ENCODE results near the gene TP53RK. TPM values are rescaled to one million over a fixed set of nuclear protein-coding genes. Genes with fewer than 3 reads are reported as not detected.

TP53RK gene
- total and polyA plus RNA-seq, 2 of the 13 experiments (the other 11 are each of a cell fraction or from before 2014, with no cell fraction given) = 12.9 to 25.5 TPM

GRCh38 chr20:46709055-46709458 lies 19.8 kb upstream of the TP53RK start:
- TSS peak; percentile 77 for BruUV-seq (replicated peaks)
- peak; percentile 58 for ATAC-seq
- in situ Hi-C loops (cut with HindIII; ENCODE audit: extremely low pct_ligation_motif_present, low pct_unique_long_range_greater_than_20kb) (no loop called here), intact Hi-C loops (cut with micrococcal nuclease; ENCODE audit: unreplicated experiment) (no loop called here)
- FAIRE-seq = no peak
- Histone ChIP-seq H3K36me3 (replicated peaks in 1 of 2; ENCODE audit: control insufficient read depth in 1 of 2, insufficient read depth in 2 of 2, low read length in 2 of 2) (no peaks in the 10 kb centered on the region; a peak in 1 of 5 replicates), H3K9me3 (ENCODE audit: low read length) (peaks cover 9% of the 10 kb centered on the region; the same call in 1 of the 2 replicates), H4K20me1 (ENCODE audit: insufficient read depth, low read length) (no peaks in the 10 kb centered on the region), H2AFZ (ENCODE audit: low read length) (peak overlapping the region; percentile 64), H3K79me2 (ENCODE audit: insufficient read depth, low read length) (peaks cover 8% of the 10 kb centered on the region), H3K9ac (ENCODE audit: insufficient read depth, low read depth, low read length) (peak overlapping the region; percentile 80), H3K4me2 (ENCODE audit: low read depth, low read length) (peak overlapping the region; percentile 98), H3K4me1 (ENCODE audit: insufficient read depth, low read length) (peaks cover 74% of the 10 kb centered on the region), H3K27ac (ENCODE audit: extremely low read length, insufficient read depth, low read length) (peak overlapping the region; percentile 71), H3K4me3 (replicated peaks in 1 of 3; ENCODE audit: insufficient read depth in 1 of 3, low read depth in 2 of 3, low read length in 3 of 3) (peak overlapping the region; percentile 69 to 92 (median 70)), H3K27me3 (ENCODE audit: control insufficient read depth in 1 of 2, insufficient read depth in 2 of 2, low read length in 2 of 2) (no peaks in the 10 kb centered on the region; a peak in 2 of 5 replicates)
- ChIA-PET POLR2A (interaction anchor here (0.7 to 1.5 kb wide), 8 partner anchors 15 to 301 kb away, joined by 3 to 5 read pairs (median 3); partner anchors contain the start of gene TP53RK), CTCF (ENCODE audit: low intra/inter-chr PET ratio, low total read pairs) (interaction anchor here (1.1 kb wide), 1 partner anchor 9 kb away, joined by 3 read pairs; no protein-coding TSS in a partner anchor)
- 36% methylated on average over 12 of the region's 13 CpGs for WGBS (ENCODE audit: low lambda C conversion rate)
- DNase-seq (ENCODE audit: low spot score) = no peak
- TF ChIP-seq NPAS2 (CRISPR knock-in tag; IDR thresholded peaks at IDR 0.05; ENCODE audit: borderline replicate concordance) (no peak), ZNF468 (CRISPR knock-in tag; IDR thresholded peaks at IDR 0.05) (no peak), ZBTB4 (CRISPR knock-in tag; IDR thresholded peaks at IDR 0.05; ENCODE audit: borderline replicate concordance) (peak; percentile 45; the same call in 1 of the 2 replicates), ZBTB33 (CRISPR knock-in tag; IDR thresholded peaks at IDR 0.05) (peak; percentile 28; the same call in 1 of the 2 replicates), PRPF4 (IDR thresholded peaks at IDR 0.05; ENCODE audit: low read depth, low read length, poor library complexity, severe bottlenecking) (peak; percentile 53), SOX5 (CRISPR knock-in tag; IDR thresholded peaks at IDR 0.05; ENCODE audit: borderline replicate concordance) (0 out of 2 replicates have a peak, but pooled peaks have one; percentile 15), ZNF550 (CRISPR knock-in tag; IDR thresholded peaks at IDR 0.05; ENCODE audit: borderline replicate concordance) (0 out of 2 replicates have a peak, but pooled peaks have one; percentile 25), RFXAP (CRISPR knock-in tag; IDR thresholded peaks at IDR 0.05; ENCODE audit: borderline replicate concordance) (no peak), IRF9 (CRISPR knock-in tag; IDR thresholded peaks at IDR 0.05; ENCODE audit: borderline replicate concordance) (peak; percentile 30; the same call in 1 of the 2 replicates), NCOR1 (IDR thresholded peaks at IDR 0.05; ENCODE audit: borderline replicate concordance, low read length) (no peak), TIGD3 (CRISPR knock-in tag; IDR thresholded peaks at IDR 0.05; ENCODE audit: borderline replicate concordance) (peak; percentile 10; the same call in 1 of the 2 replicates), KLF9 (CRISPR knock-in tag; IDR thresholded peaks at IDR 0.05; ENCODE audit: low read depth) (no peak), ZNF713 (CRISPR knock-in tag; IDR thresholded peaks at IDR 0.05) (0 out of 2 replicates have a peak, but pooled peaks have one; percentile 36), THAP8 (CRISPR knock-in tag; IDR thresholded peaks at IDR 0.05; ENCODE audit: borderline replicate concordance) (no peak), ZNF274 (CRISPR knock-in tag; IDR thresholded peaks at IDR 0.05) (no peak)

All from HepG2 (cell line).